ENCODE data around the gene CCDC9B.
A peak's percentile ranks its signal among the peaks of the same experiment; 100 is the strongest.

The CCDC9B gene

DNA sequence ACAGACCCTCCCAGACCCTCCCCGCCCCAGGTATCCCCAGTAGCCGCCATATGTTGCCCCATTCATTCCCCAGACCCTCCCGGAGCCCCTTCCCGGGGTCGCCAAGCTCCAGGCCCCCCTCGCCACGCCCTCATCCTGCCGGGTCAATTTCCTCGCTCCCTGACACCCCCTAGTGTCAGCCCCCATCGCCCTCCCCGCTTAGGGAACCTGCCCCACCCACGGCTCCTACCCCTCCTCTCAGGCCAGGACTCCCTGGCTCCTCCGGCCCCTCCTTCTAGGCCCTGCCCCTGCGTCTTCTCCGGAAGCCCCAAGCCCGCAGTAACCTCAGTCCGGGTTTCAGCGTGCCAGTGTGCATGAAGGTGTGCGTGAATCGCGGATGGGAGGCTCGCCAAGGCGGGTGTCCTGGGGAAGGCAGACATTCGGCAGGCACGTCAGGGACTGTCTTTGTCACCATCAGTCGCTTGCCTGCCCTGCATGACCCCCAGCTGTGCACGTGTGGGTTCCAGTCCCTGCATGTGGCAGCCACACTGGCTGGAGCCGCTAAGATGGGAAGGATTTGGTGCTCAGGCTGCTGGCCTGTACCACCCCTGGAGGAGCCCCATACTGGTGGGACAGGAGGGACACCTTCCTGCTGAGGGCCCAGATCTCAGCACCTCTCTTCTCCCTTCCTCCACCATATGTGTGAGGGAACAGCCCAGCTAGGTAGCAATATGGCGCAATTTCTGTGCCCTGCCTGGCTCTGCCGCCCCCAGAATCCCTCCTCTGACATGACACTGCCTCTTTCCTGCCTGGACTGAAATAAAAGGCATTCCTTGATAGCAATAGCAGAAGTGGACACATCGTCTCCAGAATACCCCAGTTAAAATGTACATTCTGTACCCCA, 18.0 kb upstream of the CCDC9B start:
- TF ChIP-seq, protein P1, sequence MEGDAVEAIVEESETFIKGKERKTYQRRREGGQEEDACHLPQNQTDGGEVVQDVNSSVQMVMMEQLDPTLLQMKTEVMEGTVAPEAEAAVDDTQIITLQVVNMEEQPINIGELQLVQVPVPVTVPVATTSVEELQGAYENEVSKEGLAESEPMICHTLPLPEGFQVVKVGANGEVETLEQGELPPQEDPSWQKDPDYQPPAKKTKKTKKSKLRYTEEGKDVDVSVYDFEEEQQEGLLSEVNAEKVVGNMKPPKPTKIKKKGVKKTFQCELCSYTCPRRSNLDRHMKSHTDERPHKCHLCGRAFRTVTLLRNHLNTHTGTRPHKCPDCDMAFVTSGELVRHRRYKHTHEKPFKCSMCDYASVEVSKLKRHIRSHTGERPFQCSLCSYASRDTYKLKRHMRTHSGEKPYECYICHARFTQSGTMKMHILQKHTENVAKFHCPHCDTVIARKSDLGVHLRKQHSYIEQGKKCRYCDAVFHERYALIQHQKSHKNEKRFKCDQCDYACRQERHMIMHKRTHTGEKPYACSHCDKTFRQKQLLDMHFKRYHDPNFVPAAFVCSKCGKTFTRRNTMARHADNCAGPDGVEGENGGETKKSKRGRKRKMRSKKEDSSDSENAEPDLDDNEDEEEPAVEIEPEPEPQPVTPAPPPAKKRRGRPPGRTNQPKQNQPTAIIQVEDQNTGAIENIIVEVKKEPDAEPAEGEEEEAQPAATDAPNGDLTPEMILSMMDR (IDR thresholded peaks at IDR 0.05; ENCODE audit: control insufficient read depth, insufficient read depth, low read depth, low read length, missing control alignments), result peak; percentile 12
- no peak for DNase-seq (ENCODE audit: low read depth)
- peak overlapping the region; percentile 43 for H3K4me3 ChIP-seq (ENCODE audit: control insufficient read depth, low read depth, low read length)

DNA sequence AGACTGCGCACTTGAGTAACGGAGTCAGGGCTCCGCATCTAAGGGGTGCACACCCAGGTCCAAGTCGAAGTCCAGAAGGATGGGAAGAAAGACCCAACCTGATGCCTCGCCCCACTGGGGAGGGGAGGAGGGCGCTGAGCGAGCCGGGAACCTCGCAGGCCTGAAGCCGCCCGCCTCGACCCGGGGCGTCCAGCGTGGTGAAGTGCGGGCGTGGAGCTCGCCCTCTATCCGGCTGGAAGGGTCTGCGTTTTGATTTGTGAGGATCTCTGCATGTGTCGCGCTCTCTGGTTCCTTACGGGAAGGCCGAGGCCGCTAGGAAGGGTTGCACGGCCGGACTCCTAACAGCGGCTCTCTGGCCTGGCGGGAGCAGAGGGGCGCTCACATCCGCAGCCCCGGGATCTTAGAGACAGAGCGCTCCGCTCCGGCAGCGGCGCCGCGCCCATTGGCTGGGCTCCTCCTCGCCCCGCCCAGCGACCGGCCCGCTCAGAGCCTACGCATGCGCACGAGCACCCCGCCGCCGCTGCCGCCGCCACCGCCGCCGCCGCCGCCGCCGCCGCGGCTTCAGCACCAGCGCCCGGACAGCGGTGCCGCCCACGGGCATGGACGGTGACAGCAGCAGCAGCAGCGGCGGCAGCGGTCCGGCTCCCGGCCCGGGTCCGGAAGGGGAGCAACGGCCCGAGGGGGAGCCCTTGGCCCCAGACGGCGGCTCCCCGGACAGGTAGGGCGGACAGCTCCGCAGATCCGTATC, 17.2 kb upstream of the CCDC9B start, which contains the start of gene DISP2:
Gene DISP2, plus strand, starts transcription at position 497 of the 748 bp plus-strand sequence. Its CDS starts 103 bp downstream, at position 600.
- TF ChIP-seq, protein P1 (IDR thresholded peaks at IDR 0.05; ENCODE audit: control insufficient read depth, insufficient read depth, low read depth, low read length, missing control alignments), result no peak
- H3K4me3 ChIP-seq (ENCODE audit: control insufficient read depth, low read depth, low read length), result peak within 1 kb of the TSS; percentile 52
- DNase-seq (ENCODE audit: low read depth), result no peak

DNA sequence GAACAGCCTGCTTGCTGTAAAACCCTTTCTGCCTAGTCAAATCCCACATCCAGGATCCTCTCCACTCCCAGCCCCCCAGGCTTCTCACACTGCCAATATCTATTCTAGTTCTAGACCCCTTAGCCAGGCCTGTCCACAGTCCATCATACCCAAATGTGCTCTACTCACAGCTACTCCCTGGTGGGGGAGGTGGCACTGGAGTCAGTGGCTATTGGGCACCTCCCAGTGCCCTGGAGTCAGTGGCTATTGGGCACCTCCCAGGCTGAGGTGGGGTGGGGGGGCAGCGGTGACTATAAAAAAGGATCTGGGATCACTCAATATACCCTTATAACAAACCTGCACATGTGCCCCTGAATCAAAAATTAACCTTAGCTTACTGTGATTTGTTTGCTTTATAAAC, 16.5 kb upstream of the CCDC9B start:
- TF ChIP-seq, protein P1 (IDR thresholded peaks at IDR 0.05; ENCODE audit: control insufficient read depth, insufficient read depth, low read depth, low read length, missing control alignments), result no peak
- DNase-seq (ENCODE audit: low read depth), result no peak
- no peak overlapping the region for H3K4me3 ChIP-seq (ENCODE audit: control insufficient read depth, low read depth, low read length)

DNA sequence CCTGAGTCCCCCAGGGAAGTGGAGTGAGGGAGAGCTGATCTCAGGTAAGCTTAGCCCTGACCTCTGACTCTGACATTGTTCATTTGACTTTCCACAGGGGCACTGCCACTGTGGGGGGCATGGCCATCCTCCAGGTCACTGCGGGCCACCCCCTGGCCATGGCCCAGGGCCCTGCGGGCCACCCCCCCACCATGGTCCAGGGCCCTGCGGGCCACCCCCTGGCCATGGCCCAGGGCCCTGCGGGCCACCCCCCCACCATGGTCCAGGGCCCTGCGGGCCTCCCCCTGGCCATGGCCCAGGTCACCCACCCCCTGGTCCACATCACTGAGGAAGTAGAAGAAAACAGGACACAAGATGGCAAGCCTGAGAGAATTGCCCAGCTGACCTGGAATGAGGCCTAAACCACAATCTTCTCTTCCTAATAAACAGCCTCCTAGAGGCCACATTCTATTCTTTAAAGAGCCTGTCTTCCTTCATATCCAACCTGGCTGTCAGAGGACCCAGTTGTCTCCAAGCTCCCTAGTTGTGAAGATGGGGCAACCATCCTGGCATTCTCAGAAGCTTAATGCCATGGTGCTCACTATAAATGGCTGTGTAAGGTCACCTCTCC, 15.3 kb upstream of the CCDC9B start:
- DNase-seq (ENCODE audit: low read depth), result no peak

DNA sequence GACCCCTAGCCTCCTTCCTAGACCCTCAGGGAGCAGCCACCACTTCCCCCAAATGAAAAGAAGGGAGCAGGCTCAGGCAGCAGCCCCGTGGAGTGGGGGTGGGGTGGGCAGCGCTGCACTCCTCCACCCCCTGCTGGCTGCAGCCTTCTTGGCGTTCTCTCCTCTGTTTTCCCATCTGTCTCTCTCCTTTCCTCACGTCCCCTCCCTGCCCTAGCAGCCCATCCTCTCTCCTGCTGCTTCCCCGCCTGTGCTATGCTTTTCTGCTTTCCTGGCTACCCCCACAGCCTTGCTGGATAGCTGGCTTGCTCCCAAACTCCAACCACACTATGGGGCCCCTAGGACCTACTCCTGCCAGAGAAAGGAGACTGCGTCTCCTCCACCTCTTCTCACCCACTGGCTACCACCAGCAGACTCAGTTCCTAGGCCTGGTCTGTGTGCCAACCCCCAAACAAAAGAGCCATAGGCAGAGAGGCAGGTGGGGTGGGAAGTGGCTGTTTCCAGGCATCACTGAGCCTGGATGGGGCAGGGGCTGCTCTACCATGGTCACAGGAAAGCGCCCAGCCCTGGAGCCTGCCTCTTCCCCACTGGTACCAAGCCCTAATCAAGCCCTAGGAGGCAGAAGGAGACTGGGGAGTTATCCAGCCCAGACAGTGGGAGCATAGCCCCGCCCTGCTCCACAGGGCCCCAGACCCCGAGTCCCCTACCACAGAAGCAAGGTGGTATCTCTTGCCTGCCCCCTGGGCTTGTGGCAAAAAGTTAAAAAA, 13.9 kb upstream of the CCDC9B start:
- no peak overlapping the region for H3K4me3 ChIP-seq (ENCODE audit: control insufficient read depth, low read depth, low read length)
- DNase-seq (ENCODE audit: low read depth), result no peak
- TF ChIP-seq, protein P1 (IDR thresholded peaks at IDR 0.05; ENCODE audit: control insufficient read depth, insufficient read depth, low read depth, low read length, missing control alignments), result peak; percentile 66

More for the DNA sequence above, 15.3 kb upstream of the CCDC9B start:
- TF ChIP-seq, protein P1 (IDR thresholded peaks at IDR 0.05; ENCODE audit: control insufficient read depth, insufficient read depth, low read depth, low read length, missing control alignments), result no peak
- no peak overlapping the region for H3K4me3 ChIP-seq (ENCODE audit: control insufficient read depth, low read depth, low read length)

DNA sequence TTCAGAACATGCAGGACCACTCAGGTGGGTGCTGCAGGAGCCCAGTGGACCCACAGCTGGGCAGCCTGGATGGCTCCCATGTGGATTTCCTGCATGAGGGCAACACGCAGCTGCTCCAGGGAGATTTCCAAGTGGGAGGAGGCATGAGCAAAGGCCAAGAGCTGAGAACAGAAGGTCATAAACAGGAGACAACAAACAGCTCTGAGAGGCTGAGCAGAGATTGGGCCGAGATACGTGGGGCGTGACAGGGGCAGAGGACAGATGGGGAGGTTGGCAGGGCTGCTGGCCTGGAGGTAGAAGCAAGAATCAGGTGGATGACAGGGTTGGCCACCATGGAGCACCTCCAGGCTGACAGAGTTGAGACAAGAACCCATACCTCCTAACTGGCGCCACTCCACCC, 13.0 kb upstream of the CCDC9B start:
- DNase-seq (ENCODE audit: low read depth), result no peak
- TF ChIP-seq, protein P1 (IDR thresholded peaks at IDR 0.05; ENCODE audit: control insufficient read depth, insufficient read depth, low read depth, low read length, missing control alignments), result no peak
- H3K4me3 ChIP-seq (ENCODE audit: control insufficient read depth, low read depth, low read length), result no peak overlapping the region

All from AG09309 (cell line).